Sigmoid colon (tissue), 7 donors: Measurements from ENCODE around the gene GPC5. TPM values are rescaled to one million over a fixed set of nuclear protein-coding genes. Genes with fewer than 3 reads are reported as not detected.

ENCODE experiments used
- DNase-seq: peaks from one replicate; pipeline ENCODE4 v3.0.0-alpha.2; 2019
- H3K27ac ChIP-seq, 4 donors: fragments of 200-600 bp; sonication (generic); one replicate each; pipeline ENCODE4 v1.5.1; 2016 to 2019; ENCODE audit warnings: mild to moderate bottlenecking in 1 of 4
- H3K27me3 ChIP-seq, 3 donors: fragments of 200-600 bp; sonication (generic); one replicate each; pipeline ENCODE4 v1.5.1; 2019; ENCODE audit warnings: mild to moderate bottlenecking in 1 of 3
- H3K36me3 ChIP-seq, 4 donors: fragments of 200-600 bp; sonication (generic); one replicate each; pipeline ENCODE4 v1.5.1; 2016 to 2019
- H3K4me1 ChIP-seq, 4 donors: fragments of 200-600 bp; sonication (generic); one replicate each; pipeline ENCODE4 v1.5.1; 2017 to 2019
- H3K4me3 ChIP-seq, 4 donors: fragments of 200-600 bp; sonication (generic); one replicate each; pipeline ENCODE4 v1.5.1; 2017 to 2019; ENCODE audit warnings: mild to moderate bottlenecking in 2 of 4, moderate library complexity in 1 of 4
- H3K9me3 ChIP-seq, 4 donors: fragments of 200-600 bp in 3 of 4; sonication (generic) in 3 of 4; one replicate each; pipeline versions ENCODE4 v1.5.1 to v1.6.1; 2013 to 2019
- EP300 ChIP-seq, 4 donors: sonication (generic); formaldehyde crosslinking; IDR thresholded peaks; one replicate each; pipeline ENCODE4 v1.6.1; 2017; ENCODE audit warnings: antibody characterized with exemption in 4 of 4
- POLR2A ChIP-seq, 2 donors: fragments of 450-650 bp; IDR thresholded peaks; one replicate each; pipeline ENCODE4 v1.6.1; 2016; ENCODE audit warnings: antibody characterized with exemption in 2 of 2, mild to moderate bottlenecking in 2 of 2, moderate library complexity in 2 of 2
- POLR2AphosphoS5 ChIP-seq, 4 donors: sonication (generic); formaldehyde crosslinking; IDR thresholded peaks; one replicate each; pipeline ENCODE4 v1.6.1; 2017; ENCODE audit warnings: antibody characterized with exemption in 4 of 4
- WGBS, 2 donors: extraction: QIAGEN DNeasy Blood & Tissue Kit; methylation state at CpG; one replicate each; pipeline ENCODE4 v1.1.7; 2013; 5-methylcytosine and 5-hydroxymethylcytosine counted together
- intact Hi-C: fragments of 100-400 bp; cut with DNase I; formaldehyde crosslinking; loops from one replicate; pipeline ENCODE4 v1.15.1; 2023
- polyA plus RNA-seq, 3 donors: library from polyadenylated mRNA; stranded (reverse); fragments of 200-250 nt; gene quantifications; one replicate each; pipeline ENCODE4 v1.2.3, GENCODE V29; 2013
- total RNA-seq, 4 donors: library from RNA; depleted of rRNA; stranded (reverse); fragments of >200 nt; gene quantifications; one replicate each; pipeline ENCODE4 v1.1.0, GENCODE V29; 2016
- TF ChIP-seq, protein P1 (sequence below), 4 experiments: fragments of 450-650 bp in 3 of 4; fragments of 200-600 bp in 1 of 4; IDR thresholded peaks; one replicate each; pipeline ENCODE4 v1.5.1; 2016 to 2019; ENCODE audit warnings: antibody characterized with exemption in 4 of 4, mild to moderate bottlenecking in 3 of 4, moderate library complexity in 2 of 4
- donor health status: healthy with polysubstance abuse.
- donor health status: Bipolar disorder and iron deficiency.
- donor health status: healthy.

Gene GPC5
- total and polyA plus RNA-seq, 7 donors = 0.39 to 3.9 (median 2.9) TPM; not detected in 2

DNA sequence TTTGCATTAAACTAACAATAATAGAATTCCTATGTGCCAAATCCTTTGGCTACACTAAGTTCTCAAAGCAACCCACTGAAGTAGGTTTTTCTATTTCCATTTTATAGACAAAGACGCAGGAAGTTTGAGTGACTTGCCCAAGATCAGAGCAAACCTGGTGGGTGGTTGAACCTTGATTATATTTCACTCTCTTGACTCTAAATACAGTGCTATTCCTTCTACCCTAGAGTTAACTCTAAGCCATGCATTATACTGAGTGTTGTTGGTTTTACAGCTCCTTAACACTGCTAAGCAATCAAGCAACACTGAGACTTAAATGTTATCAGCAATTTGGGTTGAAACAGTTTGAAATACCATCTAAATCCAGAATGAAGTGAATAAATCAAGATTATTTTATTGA is 1014.6 kb downstream of the GPC5 start:
- no peak for TF ChIP-seq EP300 (IDR thresholded peaks at IDR 0.05)
- intact Hi-C loops = no loop called here
- no peak for DNase-seq

DNA sequence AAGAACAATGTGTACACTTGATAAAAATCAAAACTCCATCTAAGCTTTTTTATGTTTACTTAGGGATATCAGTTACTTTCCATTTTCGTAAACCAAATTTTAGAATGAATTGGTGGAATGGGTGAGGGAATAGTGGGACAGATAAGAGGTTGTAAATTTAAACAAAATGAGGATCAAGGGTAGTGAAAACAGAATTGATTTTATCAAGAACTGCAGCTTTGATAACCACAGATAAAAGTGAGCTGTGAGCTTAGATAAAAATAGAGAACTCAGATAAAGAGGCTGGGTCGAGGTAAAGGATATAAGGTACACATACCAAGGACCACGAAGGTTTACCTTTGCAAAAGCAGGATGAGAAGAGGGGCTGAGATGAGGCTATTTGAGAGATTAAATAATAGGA is 1015.0 kb downstream of the GPC5 start:
- WGBS, 2 donors = 71 to 77% methylated on average over 3 of the region's 3 CpGs
- intact Hi-C loops = no loop called here
- no peak for TF ChIP-seq EP300 (IDR thresholded peaks at IDR 0.05)
- no peak for TF ChIP-seq POLR2A (IDR thresholded peaks at IDR 0.05)
- TF ChIP-seq POLR2AphosphoS5 (IDR thresholded peaks at IDR 0.05) = no peak

More for the DNA sequence above, 1014.6 kb downstream of the GPC5 start:
- Histone ChIP-seq H3K36me3 (no peaks in the 10 kb centered on the region), H3K4me3 (no peak overlapping the region), H3K27me3 (no peaks in the 10 kb centered on the region), H3K4me1 (no peaks in the 10 kb centered on the region), H3K27ac (no peak overlapping the region), H3K9me3 (no peaks in the 10 kb centered on the region)
- WGBS, 2 donors = 82 to 89% methylated on average over 1 of the region's 1 CpG

GRCh38 chr13:92414851-92415250 is 1016.4 kb downstream of the GPC5 start:
- intact Hi-C loops = no loop called here
- WGBS, 2 donors = 91 to 92% methylated on average over 4 of the region's 4 CpGs
- Histone ChIP-seq H3K36me3 (no peaks in the 10 kb centered on the region), H3K4me3 (no peak overlapping the region), H3K9me3 (no peaks in the 10 kb centered on the region), H3K27me3 (no peaks in the 10 kb centered on the region), H3K4me1 (no peaks in the 10 kb centered on the region), H3K27ac (no peak overlapping the region)
- DNase-seq = no peak
- TF ChIP-seq, protein P1, sequence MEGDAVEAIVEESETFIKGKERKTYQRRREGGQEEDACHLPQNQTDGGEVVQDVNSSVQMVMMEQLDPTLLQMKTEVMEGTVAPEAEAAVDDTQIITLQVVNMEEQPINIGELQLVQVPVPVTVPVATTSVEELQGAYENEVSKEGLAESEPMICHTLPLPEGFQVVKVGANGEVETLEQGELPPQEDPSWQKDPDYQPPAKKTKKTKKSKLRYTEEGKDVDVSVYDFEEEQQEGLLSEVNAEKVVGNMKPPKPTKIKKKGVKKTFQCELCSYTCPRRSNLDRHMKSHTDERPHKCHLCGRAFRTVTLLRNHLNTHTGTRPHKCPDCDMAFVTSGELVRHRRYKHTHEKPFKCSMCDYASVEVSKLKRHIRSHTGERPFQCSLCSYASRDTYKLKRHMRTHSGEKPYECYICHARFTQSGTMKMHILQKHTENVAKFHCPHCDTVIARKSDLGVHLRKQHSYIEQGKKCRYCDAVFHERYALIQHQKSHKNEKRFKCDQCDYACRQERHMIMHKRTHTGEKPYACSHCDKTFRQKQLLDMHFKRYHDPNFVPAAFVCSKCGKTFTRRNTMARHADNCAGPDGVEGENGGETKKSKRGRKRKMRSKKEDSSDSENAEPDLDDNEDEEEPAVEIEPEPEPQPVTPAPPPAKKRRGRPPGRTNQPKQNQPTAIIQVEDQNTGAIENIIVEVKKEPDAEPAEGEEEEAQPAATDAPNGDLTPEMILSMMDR (IDR thresholded peaks at IDR 0.05) = no peak
- TF ChIP-seq POLR2AphosphoS5 (IDR thresholded peaks at IDR 0.05) (no peak), POLR2A (IDR thresholded peaks at IDR 0.05) (no peak), EP300 (IDR thresholded peaks at IDR 0.05) (no peak)

More for the DNA sequence above, 1015.0 kb downstream of the GPC5 start:
- no peak for DNase-seq
- Histone ChIP-seq H3K4me3 (no peak overlapping the region), H3K27me3 (no peaks in the 10 kb centered on the region), H3K36me3 (no peaks in the 10 kb centered on the region), H3K9me3 (no peaks in the 10 kb centered on the region), H3K27ac (no peak overlapping the region), H3K4me1 (no peaks in the 10 kb centered on the region)

- no peaks in the 10 kb centered on the region for H3K4me1 ChIP-seq
- H3K27me3 ChIP-seq = no peaks in the 10 kb centered on the region
- intact Hi-C loops = no loop called here
- no peak for DNase-seq
- TF ChIP-seq EP300 (IDR thresholded peaks at IDR 0.05) = no peak
- TF ChIP-seq, protein P1 (IDR thresholded peaks at IDR 0.05) = no peak
- TF ChIP-seq POLR2AphosphoS5 (IDR thresholded peaks at IDR 0.05) = no peak
- TF ChIP-seq POLR2A (IDR thresholded peaks at IDR 0.05) = no peak
- no peaks in the 10 kb centered on the region for H3K36me3 ChIP-seq
- no peak overlapping the region for H3K27ac ChIP-seq
- H3K4me3 ChIP-seq = no peak overlapping the region
- no peaks in the 10 kb centered on the region for H3K9me3 ChIP-seq
These were observed 1017.4 kb downstream of the GPC5 start for GRCh38 chr13:92415781-92416180.

GRCh38 chr13:92418818-92419412 is 1020.5 kb downstream of the GPC5 start:
- Histone ChIP-seq H3K27me3 (no peaks in the 10 kb centered on the region), H3K4me1 (no peaks in the 10 kb centered on the region), H3K9me3 (no peaks in the 10 kb centered on the region), H3K4me3 (no peak overlapping the region), H3K36me3 (no peaks in the 10 kb centered on the region), H3K27ac (no peak overlapping the region)
- no peak for DNase-seq
- intact Hi-C loops = no loop called here
- TF ChIP-seq, protein P1 (IDR thresholded peaks at IDR 0.05) = no peak
- no peak for TF ChIP-seq POLR2AphosphoS5 (IDR thresholded peaks at IDR 0.05)
- no peak for TF ChIP-seq EP300 (IDR thresholded peaks at IDR 0.05)
- no peak for TF ChIP-seq POLR2A (IDR thresholded peaks at IDR 0.05)
- 13 to 52% methylated on average over 5 of the region's 5 CpGs for WGBS, 2 donors

DNA sequence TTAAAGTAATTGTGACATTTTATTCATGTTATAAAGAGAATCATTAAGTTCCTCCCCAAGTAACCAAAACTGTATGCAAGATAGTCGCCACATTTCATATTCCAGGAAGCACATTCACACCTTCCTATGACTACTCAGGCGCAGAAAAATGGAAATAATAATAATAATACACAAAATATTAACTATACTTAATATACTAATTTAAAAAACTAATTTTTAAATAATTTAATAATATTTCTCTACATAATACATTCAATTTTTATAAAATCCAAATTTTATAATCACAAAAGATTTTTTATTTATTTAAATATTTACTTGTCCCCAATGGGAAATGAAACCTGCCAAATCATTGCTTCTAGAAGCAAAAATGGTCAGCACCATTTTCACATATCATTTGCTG is 1030.8 kb downstream of the GPC5 start:
- TF ChIP-seq, protein P1 (IDR thresholded peaks at IDR 0.05) = no peak
- TF ChIP-seq EP300 (IDR thresholded peaks at IDR 0.05) (no peak), POLR2A (IDR thresholded peaks at IDR 0.05) (no peak), POLR2AphosphoS5 (IDR thresholded peaks at IDR 0.05) (no peak)
- no peak overlapping the region for H3K4me3 ChIP-seq
- H3K27me3 ChIP-seq = no peaks in the 10 kb centered on the region
- H3K36me3 ChIP-seq = no peaks in the 10 kb centered on the region
- 88 to 93% methylated on average over 2 of the region's 2 CpGs for WGBS, 2 donors
- no peaks in the 10 kb centered on the region for H3K4me1 ChIP-seq
- no peak for DNase-seq
- H3K9me3 ChIP-seq = no peaks in the 10 kb centered on the region
- intact Hi-C loops = no loop called here
- no peak overlapping the region for H3K27ac ChIP-seq
